Tibial nerve (tissue), 4 donors: Measurements from ENCODE around the gene HIGD1A.

Experiments used
- EP300 ChIP-seq, 2 donors: sonication (generic); formaldehyde crosslinking; IDR thresholded peaks; one replicate each; pipeline ENCODE4 v1.6.1; 2017; ENCODE audit warnings: antibody characterized with exemption in 2 of 2, mild to moderate bottlenecking in 1 of 2
- POLR2A ChIP-seq, 2 donors: fragments of 450-650 bp; IDR thresholded peaks; one replicate each; pipeline ENCODE4 v1.6.1; 2017; ENCODE audit warnings: antibody characterized with exemption in 2 of 2, mild to moderate bottlenecking in 2 of 2, moderate library complexity in 2 of 2
- TF ChIP-seq, protein P1 (sequence below), 5 experiments: fragments of 200-600 bp in 3 of 5; fragments of 450-650 bp in 2 of 5; sonication (generic) in 3 of 5; IDR thresholded peaks; one replicate each; pipeline ENCODE4 v1.5.1; 2016 to 2019; ENCODE audit warnings: antibody characterized with exemption in 5 of 5, mild to moderate bottlenecking in 3 of 5, moderate library complexity in 2 of 5

DNA sequence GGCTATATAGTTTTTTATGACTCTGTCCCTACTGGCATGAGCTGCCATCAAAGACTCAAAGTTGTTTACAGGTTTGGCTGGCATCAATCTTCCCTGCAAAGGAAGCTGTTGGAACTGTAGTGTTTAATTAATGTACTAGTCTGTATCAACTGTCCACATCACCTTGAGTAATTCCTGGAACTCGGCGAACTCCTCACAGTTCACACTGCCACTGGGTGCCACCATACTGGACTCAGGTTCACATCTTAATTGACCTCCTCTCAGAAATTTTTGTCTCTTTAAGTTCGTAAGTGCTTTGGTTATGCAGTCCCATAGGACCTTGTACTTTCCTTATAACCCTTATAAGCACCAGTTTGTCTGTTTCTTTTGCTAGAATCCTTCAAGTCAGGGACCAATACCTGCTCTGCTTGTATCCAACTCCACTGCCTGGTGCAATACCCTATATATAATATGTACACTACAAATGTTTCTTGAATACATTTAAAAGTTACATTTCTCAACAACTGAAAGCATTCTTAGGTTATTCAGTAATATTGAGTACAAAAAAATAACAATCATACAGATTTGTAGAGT lies 3.2 kb downstream of the HIGD1A start:
- TF ChIP-seq POLR2A (IDR thresholded peaks at IDR 0.05) (no peak), EP300 (IDR thresholded peaks at IDR 0.05) (no peak)
- TF ChIP-seq, protein P1, sequence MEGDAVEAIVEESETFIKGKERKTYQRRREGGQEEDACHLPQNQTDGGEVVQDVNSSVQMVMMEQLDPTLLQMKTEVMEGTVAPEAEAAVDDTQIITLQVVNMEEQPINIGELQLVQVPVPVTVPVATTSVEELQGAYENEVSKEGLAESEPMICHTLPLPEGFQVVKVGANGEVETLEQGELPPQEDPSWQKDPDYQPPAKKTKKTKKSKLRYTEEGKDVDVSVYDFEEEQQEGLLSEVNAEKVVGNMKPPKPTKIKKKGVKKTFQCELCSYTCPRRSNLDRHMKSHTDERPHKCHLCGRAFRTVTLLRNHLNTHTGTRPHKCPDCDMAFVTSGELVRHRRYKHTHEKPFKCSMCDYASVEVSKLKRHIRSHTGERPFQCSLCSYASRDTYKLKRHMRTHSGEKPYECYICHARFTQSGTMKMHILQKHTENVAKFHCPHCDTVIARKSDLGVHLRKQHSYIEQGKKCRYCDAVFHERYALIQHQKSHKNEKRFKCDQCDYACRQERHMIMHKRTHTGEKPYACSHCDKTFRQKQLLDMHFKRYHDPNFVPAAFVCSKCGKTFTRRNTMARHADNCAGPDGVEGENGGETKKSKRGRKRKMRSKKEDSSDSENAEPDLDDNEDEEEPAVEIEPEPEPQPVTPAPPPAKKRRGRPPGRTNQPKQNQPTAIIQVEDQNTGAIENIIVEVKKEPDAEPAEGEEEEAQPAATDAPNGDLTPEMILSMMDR (IDR thresholded peaks at IDR 0.05) = no peak
